GM10266 (cell line): ENCODE measurements around the gene ADARB1.

Experiments
- DNase-seq: peaks from one replicate; pipeline ENCODE4 v3.0.0; 2012; ENCODE audit errors: extremely low spot score
- CTCF ChIP-seq: IDR thresholded peaks from 2 replicates; pipeline ENCODE4 v1.5.1; 2012; ENCODE audit warnings: mild to moderate bottlenecking, low read depth; ENCODE audit not compliant: control insufficient read depth, insufficient read depth; ENCODE audit errors: missing control alignments

Gene ADARB1

GRCh38 chr21:45186709-45187108, 112.3 kb downstream of the ADARB1 start:
- TF ChIP-seq CTCF, result no peak
- DNase-seq, result no peak

GRCh38 chr21:45187646-45188045, 113.3 kb downstream of the ADARB1 start:
- no peak for TF ChIP-seq CTCF

GRCh38 chr21:45190013-45190412, 115.6 kb downstream of the ADARB1 start:
- TF ChIP-seq CTCF, result no peak
- DNase-seq, result no peak

More at GRCh38 chr21:45187646-45188045, 113.3 kb downstream of the ADARB1 start:
- no peak for DNase-seq

- no peak for TF ChIP-seq CTCF
- no peak for DNase-seq
Observed at GRCh38 chr21:45192332-45192731, 118.0 kb downstream of the ADARB1 start.

GRCh38 chr21:45196620-45197019, 122.2 kb downstream of the ADARB1 start:
- no peak for DNase-seq
- TF ChIP-seq CTCF, result no peak

GRCh38 chr21:45199201-45199600, 124.8 kb downstream of the ADARB1 start:
- no peak for DNase-seq
- TF ChIP-seq CTCF, result no peak

- DNase-seq, result no peak
- TF ChIP-seq CTCF, result no peak
Observed at GRCh38 chr21:45200031-45200430, 125.7 kb downstream of the ADARB1 start.
